ENCODE measurements around the gene SELPLG.

DNA sequence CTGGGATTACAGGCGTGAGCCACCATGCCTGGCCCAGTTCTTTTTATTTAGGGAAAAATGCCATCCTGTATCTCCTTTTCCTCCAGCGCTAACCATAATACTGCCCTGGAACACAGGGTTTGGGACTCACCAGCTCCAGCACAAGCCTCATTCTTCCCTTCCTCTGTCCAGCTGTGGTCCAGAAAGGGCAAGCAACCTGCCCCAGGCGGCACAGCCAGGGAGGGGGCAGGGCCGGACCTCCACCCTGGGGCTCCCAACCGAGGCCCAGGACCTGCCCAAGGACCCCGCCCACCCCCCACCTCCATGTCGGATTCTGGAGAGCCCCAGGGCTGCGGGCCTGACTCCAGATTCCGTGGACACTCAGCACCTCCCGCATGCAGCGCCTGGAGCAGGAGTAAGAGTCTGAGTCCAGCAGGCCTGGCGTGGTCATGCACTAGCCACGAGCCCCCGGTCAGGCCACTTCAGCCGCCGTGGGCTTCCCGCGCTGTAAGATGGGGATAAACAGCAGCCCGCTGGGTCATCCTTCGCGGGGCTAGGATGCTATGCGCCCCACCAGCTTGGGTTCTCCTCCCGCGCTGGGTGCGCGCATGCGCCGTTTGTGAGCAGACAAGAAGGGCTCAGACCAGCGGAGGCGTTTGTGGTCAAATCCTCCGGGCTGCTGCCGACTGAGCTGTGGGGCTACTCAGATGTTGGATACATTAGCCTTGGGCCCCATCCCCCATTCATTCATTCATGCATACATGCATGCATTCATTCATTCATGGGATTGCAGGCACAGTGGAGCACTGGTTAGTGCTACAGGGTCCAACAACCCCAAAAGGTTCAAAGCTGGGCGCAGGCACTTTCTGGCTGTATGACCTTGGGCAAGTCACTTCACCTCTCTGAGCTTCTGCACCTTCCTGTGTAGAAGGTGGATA is 52.1 kb downstream of the SELPLG start:
- TF ChIP-seq, protein P1, sequence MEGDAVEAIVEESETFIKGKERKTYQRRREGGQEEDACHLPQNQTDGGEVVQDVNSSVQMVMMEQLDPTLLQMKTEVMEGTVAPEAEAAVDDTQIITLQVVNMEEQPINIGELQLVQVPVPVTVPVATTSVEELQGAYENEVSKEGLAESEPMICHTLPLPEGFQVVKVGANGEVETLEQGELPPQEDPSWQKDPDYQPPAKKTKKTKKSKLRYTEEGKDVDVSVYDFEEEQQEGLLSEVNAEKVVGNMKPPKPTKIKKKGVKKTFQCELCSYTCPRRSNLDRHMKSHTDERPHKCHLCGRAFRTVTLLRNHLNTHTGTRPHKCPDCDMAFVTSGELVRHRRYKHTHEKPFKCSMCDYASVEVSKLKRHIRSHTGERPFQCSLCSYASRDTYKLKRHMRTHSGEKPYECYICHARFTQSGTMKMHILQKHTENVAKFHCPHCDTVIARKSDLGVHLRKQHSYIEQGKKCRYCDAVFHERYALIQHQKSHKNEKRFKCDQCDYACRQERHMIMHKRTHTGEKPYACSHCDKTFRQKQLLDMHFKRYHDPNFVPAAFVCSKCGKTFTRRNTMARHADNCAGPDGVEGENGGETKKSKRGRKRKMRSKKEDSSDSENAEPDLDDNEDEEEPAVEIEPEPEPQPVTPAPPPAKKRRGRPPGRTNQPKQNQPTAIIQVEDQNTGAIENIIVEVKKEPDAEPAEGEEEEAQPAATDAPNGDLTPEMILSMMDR (IDR thresholded peaks at IDR 0.05): no peak
- TF ChIP-seq EZH2 (IDR thresholded peaks at IDR 0.05; ENCODE audit: borderline replicate concordance, insufficient read depth, low read depth, low read length, poor library complexity, severe bottlenecking): no peak
